ENCODE results near the gene KCNA1. TPM values are rescaled to one million over a fixed set of nuclear protein-coding genes. Genes with fewer than 3 reads are reported as not detected.

The KCNA1 gene
- total RNA-seq, 6 experiments from 2014 or later: not detected

DNA sequence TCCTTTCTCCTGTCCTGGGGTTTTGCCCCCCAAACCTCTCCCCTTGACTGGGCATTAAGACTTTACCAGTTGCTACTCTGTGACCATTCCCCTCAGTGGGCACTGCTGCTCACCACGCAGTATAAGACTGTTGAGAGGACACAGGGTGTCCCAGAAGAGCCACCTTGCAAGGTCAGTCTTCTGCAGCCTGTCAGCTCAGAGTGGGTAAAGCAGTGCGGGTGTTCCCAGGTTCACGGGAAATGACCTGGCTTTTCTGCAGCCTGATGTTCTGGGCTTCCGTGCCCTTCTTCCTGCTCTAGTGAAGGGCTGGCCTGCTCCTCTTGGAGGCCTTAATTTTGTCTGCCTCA lies 34.2 kb downstream of the KCNA1 start:
- Mint-ChIP-seq H3K4me3 (no peak overlapping the region), H3K4me1 (ENCODE audit: low read depth) (no peaks in the 10 kb centered on the region), H3K27me3 (ENCODE audit: insufficient read depth) (peaks cover 25% of the 10 kb centered on the region), H3K9me3 (no peaks in the 10 kb centered on the region), H3K36me3 (ENCODE audit: low read depth) (no peaks in the 10 kb centered on the region), H3K27ac (no peak overlapping the region)
- no peak for TF ChIP-seq CTCF (IDR thresholded peaks at IDR 0.05)
- DNase-seq: no peak

DNA sequence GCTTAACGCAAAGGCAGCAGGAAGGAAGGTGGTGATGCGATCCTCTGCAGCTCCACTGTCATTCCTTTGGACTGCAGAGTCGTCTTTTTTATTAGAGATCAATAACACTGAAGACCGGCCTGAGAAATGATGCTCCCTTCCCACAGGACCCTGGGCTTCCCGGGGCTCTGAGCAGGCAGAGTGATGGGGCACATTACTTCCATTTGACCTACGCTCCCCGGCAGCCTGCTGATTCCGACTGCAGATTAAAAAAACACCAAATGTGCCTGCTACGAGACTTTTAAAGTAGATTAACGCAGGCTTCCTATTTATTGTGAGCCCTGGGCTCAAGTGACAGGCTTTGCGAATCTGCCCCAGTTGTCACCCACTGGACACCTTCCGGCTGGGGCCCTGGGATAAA lies 37.5 kb downstream of the KCNA1 start:
- no peaks in the 10 kb centered on the region for H3K9me3 Mint-ChIP-seq
- no peak overlapping the region for H3K4me3 Mint-ChIP-seq
- H3K27me3 Mint-ChIP-seq (ENCODE audit: insufficient read depth): peaks cover 30% of the 10 kb centered on the region
- no peak for TF ChIP-seq CTCF (IDR thresholded peaks at IDR 0.05)
- DNase-seq: no peak
- no peak overlapping the region for H3K27ac Mint-ChIP-seq
- no peaks in the 10 kb centered on the region for H3K4me1 Mint-ChIP-seq (ENCODE audit: low read depth)
- no peaks in the 10 kb centered on the region for H3K36me3 Mint-ChIP-seq (ENCODE audit: low read depth)

- TF ChIP-seq CTCF (IDR thresholded peaks at IDR 0.05): no peak
- Mint-ChIP-seq H3K27me3 (ENCODE audit: insufficient read depth) (peaks cover 33% of the 10 kb centered on the region), H3K9me3 (no peaks in the 10 kb centered on the region), H3K27ac (no peak overlapping the region), H3K4me1 (ENCODE audit: low read depth) (no peaks in the 10 kb centered on the region), H3K36me3 (ENCODE audit: low read depth) (no peaks in the 10 kb centered on the region), H3K4me3 (no peak overlapping the region)
- no peak for DNase-seq
Measured at GRCh38 chr12:4951083-4951482, 41.4 kb downstream of the KCNA1 start.

GRCh38 chr12:4951601-4952000 lies 41.9 kb downstream of the KCNA1 start:
- no peaks in the 10 kb centered on the region for H3K36me3 Mint-ChIP-seq (ENCODE audit: low read depth)
- H3K4me3 Mint-ChIP-seq: no peak overlapping the region
- no peaks in the 10 kb centered on the region for H3K9me3 Mint-ChIP-seq
- no peaks in the 10 kb centered on the region for H3K4me1 Mint-ChIP-seq (ENCODE audit: low read depth)
- no peak overlapping the region for H3K27ac Mint-ChIP-seq
- H3K27me3 Mint-ChIP-seq (ENCODE audit: insufficient read depth): peaks cover 34% of the 10 kb centered on the region
- no peak for DNase-seq
- TF ChIP-seq CTCF (IDR thresholded peaks at IDR 0.05): no peak

DNA sequence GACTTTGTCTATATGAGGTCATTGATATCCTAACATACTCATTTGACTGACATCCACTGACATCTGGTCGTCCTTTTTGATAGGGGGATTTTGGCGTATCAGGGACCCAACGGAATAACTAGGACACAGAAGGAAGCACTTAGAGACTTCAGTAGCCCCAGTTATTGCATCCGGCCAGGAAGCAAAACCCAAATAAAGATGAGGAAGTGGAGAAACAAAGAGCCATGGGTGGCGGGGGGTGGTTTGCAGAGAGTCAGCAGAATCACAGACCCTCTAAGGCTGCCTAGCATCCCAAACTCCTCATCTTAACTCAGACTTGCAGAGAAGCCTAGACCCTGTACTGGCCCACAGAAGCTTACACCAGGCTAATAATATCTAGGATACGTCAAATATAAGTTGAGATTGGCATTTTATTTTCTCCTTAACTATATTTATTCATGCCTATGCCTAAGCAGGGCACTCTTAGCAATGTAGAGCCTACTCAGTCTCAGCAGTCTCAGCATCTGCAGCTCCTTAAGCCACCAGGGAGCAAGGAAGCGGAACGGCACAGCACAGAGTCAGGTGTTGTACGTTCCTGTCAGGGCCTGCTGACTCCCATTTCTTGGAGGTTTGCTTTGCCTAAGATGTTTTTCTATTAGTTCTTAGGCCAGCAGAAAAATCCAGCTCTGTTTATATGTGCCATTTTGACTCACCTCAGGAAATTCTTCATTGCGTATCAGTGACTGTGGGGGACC lies 45.1 kb downstream of the KCNA1 start:
- DNase-seq: no peak
- H3K36me3 Mint-ChIP-seq (ENCODE audit: low read depth): no peaks in the 10 kb centered on the region
- peaks cover 43% of the 10 kb centered on the region for H3K27me3 Mint-ChIP-seq (ENCODE audit: insufficient read depth)
- no peak overlapping the region for H3K4me3 Mint-ChIP-seq
- H3K9me3 Mint-ChIP-seq: no peaks in the 10 kb centered on the region
- H3K27ac Mint-ChIP-seq: no peak overlapping the region
- H3K4me1 Mint-ChIP-seq (ENCODE audit: low read depth): no peaks in the 10 kb centered on the region
- TF ChIP-seq CTCF (IDR thresholded peaks at IDR 0.05): no peak

Measured in HFFc6 (cell line).